Keratinocyte (primary cell): Measurements from ENCODE around the gene NOP14. TPM values are rescaled to one million over a fixed set of nuclear protein-coding genes. Genes with fewer than 3 reads are reported as not detected.

ENCODE experiments used
- DNase-seq: peaks from one replicate; pipeline ENCODE4 v3.0.0-alpha.2; 2011; ENCODE audit warnings: low read depth, missing footprints, low spot score
- FAIRE-seq: peaks from 2 replicates; lab custom pipeline; 2011; peaks lifted over from hg19 to GRCh38; lab: Jason Lieb, UNC
- H2AFZ ChIP-seq: 2 replicates; pipeline ENCODE4 v1.6.0; 2012; ENCODE audit warnings: low read length, control low read depth, inconsistent platforms; ENCODE audit not compliant: control insufficient read depth
- H3K27ac ChIP-seq: 2 replicates; pipeline ENCODE4 v1.5.1; 2011; ENCODE audit warnings: low read length; ENCODE audit not compliant: control insufficient read depth, insufficient read depth
- H3K27me3 ChIP-seq: 3 replicates; pipeline ENCODE4 v1.6.0; 2011; ENCODE audit warnings: low read length; ENCODE audit not compliant: control insufficient read depth, insufficient read depth; ENCODE audit errors: extremely low read depth
- H3K36me3 ChIP-seq, 2 experiments: 2 replicates in 1 of 2; 3 replicates in 1 of 2; pipeline ENCODE4 v1.5.1; 2011; ENCODE audit warnings: low read length in 2 of 2, mild to moderate bottlenecking in 1 of 2; ENCODE audit not compliant: control insufficient read depth in 2 of 2, insufficient read depth in 2 of 2; ENCODE audit errors: extremely low read depth in 1 of 2
- H3K4me1 ChIP-seq: 3 replicates; pipeline ENCODE4 v1.5.1; 2011; ENCODE audit warnings: low read length; ENCODE audit not compliant: control insufficient read depth, insufficient read depth; ENCODE audit errors: extremely low read depth
- H3K4me2 ChIP-seq: 3 replicates; pipeline ENCODE4 v1.6.0; 2011; ENCODE audit warnings: low read depth, low read length; ENCODE audit not compliant: control insufficient read depth, insufficient read depth; ENCODE audit errors: extremely low read depth
- H3K4me3 ChIP-seq, 3 experiments: fragments of 200-600 bp in 1 of 3; sonication (generic) in 1 of 3; 2 replicates in 2 of 3; 3 replicates in 1 of 3; pipeline ENCODE4 v1.5.1; 2011 to 2016; ENCODE audit warnings: low read length in 3 of 3, mild to moderate bottlenecking in 3 of 3, control low read depth in 2 of 3, inconsistent platforms in 1 of 3, low read depth in 1 of 3, mixed read lengths in 1 of 3, mixed run types in 1 of 3, moderate library complexity in 1 of 3; ENCODE audit not compliant: control insufficient read depth in 2 of 3, insufficient read depth in 2 of 3; ENCODE audit errors: extremely low read depth in 1 of 3
- H3K79me2 ChIP-seq: 2 replicates; pipeline ENCODE4 v1.6.0; 2012; ENCODE audit warnings: low read length; ENCODE audit not compliant: control insufficient read depth, insufficient read depth
- H3K9ac ChIP-seq: 3 replicates; pipeline ENCODE4 v1.6.0; 2011; ENCODE audit warnings: low read length; ENCODE audit not compliant: control insufficient read depth, insufficient read depth; ENCODE audit errors: extremely low read depth
- H3K9me1 ChIP-seq: 3 replicates; pipeline ENCODE4 v1.6.0; 2011; ENCODE audit warnings: low read length; ENCODE audit not compliant: control insufficient read depth, insufficient read depth; ENCODE audit errors: extremely low read depth
- H3K9me3 ChIP-seq: 2 replicates; pipeline ENCODE4 v1.5.1; 2012; ENCODE audit warnings: low read depth, low read length; ENCODE audit not compliant: control insufficient read depth
- H4K20me1 ChIP-seq: 3 replicates; pipeline ENCODE4 v1.6.0; 2011; ENCODE audit warnings: low read length; ENCODE audit not compliant: control insufficient read depth, insufficient read depth; ENCODE audit errors: extremely low read depth
- CTCF ChIP-seq, 3 experiments: IDR thresholded peaks in 1 of 3; conservative IDR thresholded peaks in 1 of 3; optimal IDR thresholded peaks in 1 of 3; 2 replicates in 2 of 3; 3 replicates in 1 of 3; pipeline versions ENCODE3 to v1.5.1; 2011; ENCODE audit warnings: low read length in 3 of 3, mild to moderate bottlenecking in 3 of 3, moderate library complexity in 2 of 3, control low read depth in 1 of 3, inconsistent platforms in 1 of 3; ENCODE audit not compliant: insufficient read depth in 2 of 3; ENCODE audit errors: extremely low read depth in 1 of 3
- EZH2 ChIP-seq: IDR thresholded peaks from one replicate; pipeline ENCODE4 v1.6.1; 2012; ENCODE audit warnings: inconsistent platforms, mild to moderate bottlenecking, low read length, moderate library complexity
- dilution Hi-C: fragments of 300-500 bp; cut with MboI; formaldehyde crosslinking; loops from one replicate; pipeline ENCODE4 v1.7.0; 2020; ENCODE audit warnings: low sequenced_read_pairs; ENCODE audit not compliant: extremely low pct_ligation_motif_present
- polyA plus RNA-seq, 5 experiments: library from polyadenylated mRNA; depleted of rRNA in 3 of 5; stranded (reverse) in 3 of 5; stranded (forward) in 1 of 5; unstranded in 1 of 5; fragments of >200 nt; gene quantifications; 1 replicate in 1 of 5; 2 replicates in 3 of 5; 3 replicates in 1 of 5; pipeline versions ENCODE4 v1.2.1 to v1.2.3, GENCODE V29; 2011 to 2012; ENCODE audit warnings: missing spikeins in 2 of 5, low read depth in 1 of 5, low replicate concordance in 1 of 5

The NOP14 gene
- polyA plus RNA-seq, 1 donor (not counting 4 experiments of a cell fraction or from before 2014, with no cell fraction given) = 21.8 TPM

GRCh38 chr4:2953496-2953895 is 9.7 kb downstream of the NOP14 start:
- FAIRE-seq (no peak), DNase-seq (no peak)
- peaks cover 22% of the 10 kb centered on the region for H4K20me1 ChIP-seq
- H3K79me2 ChIP-seq = peaks cover 27% of the 10 kb centered on the region
- H3K36me3 ChIP-seq = peaks cover 47 to 62% of the 10 kb centered on the region in 2 experiments
- H3K4me1 ChIP-seq = no peaks in the 10 kb centered on the region
- H3K27ac ChIP-seq = no peak overlapping the region
- H3K4me2 ChIP-seq = no peak overlapping the region
- TF ChIP-seq CTCF (optimal IDR thresholded peaks at IDR 0.05 in 1 of 3, IDR thresholded peaks at IDR 0.05 in 1 of 3, conservative IDR thresholded peaks at IDR 0.05 in 1 of 3; ENCODE audit: extremely low read depth in 1 of 3, insufficient read depth in 2 of 3, low read length in 3 of 3) = no peak
- TF ChIP-seq EZH2 = no peak
- H3K27me3 ChIP-seq = no peaks in the 10 kb centered on the region
- H3K9me1 ChIP-seq = peaks cover 2% of the 10 kb centered on the region
- H2AFZ ChIP-seq = no peak overlapping the region
- H3K9me3 ChIP-seq = no peaks in the 10 kb centered on the region
- dilution Hi-C loops = no loop called here
- no peak overlapping the region for H3K9ac ChIP-seq
- H3K4me3 ChIP-seq = no peak overlapping the region

- FAIRE-seq (no peak), DNase-seq (no peak)
- Histone ChIP-seq H3K4me3 (no peak overlapping the region), H4K20me1 (peaks cover 2% of the 10 kb centered on the region), H3K9ac (no peak overlapping the region), H3K36me3 (peaks cover 49 to 50% of the 10 kb centered on the region in 2 experiments), H2AFZ (no peak overlapping the region), H3K4me2 (no peak overlapping the region), H3K9me3 (no peaks in the 10 kb centered on the region), H3K9me1 (peaks cover 2% of the 10 kb centered on the region), H3K4me1 (no peaks in the 10 kb centered on the region), H3K79me2 (peaks cover under 1% of the 10 kb centered on the region), H3K27me3 (no peaks in the 10 kb centered on the region), H3K27ac (no peak overlapping the region)
- TF ChIP-seq EZH2 = no peak
- no peak for TF ChIP-seq CTCF (optimal IDR thresholded peaks at IDR 0.05 in 1 of 3, IDR thresholded peaks at IDR 0.05 in 1 of 3, conservative IDR thresholded peaks at IDR 0.05 in 1 of 3; ENCODE audit: extremely low read depth in 1 of 3, insufficient read depth in 2 of 3, low read length in 3 of 3)
- dilution Hi-C loops = no loop called here
Measured at GRCh38 chr4:2950221-2950989, 12.8 kb downstream of the NOP14 start.
